Bladder microvascular endothelial cell (primary cell): ENCODE data around the gene NMUR1. TPM values are rescaled to one million over a fixed set of nuclear protein-coding genes. Genes with fewer than 3 reads are reported as not detected.

Experiments
- total RNA-seq: library from RNA; depleted of rRNA; stranded (reverse); fragments of >200 nt; gene quantifications from 2 replicates; pipeline ENCODE4 v1.2.3, GENCODE V29; 2014

Gene NMUR1, protein sequence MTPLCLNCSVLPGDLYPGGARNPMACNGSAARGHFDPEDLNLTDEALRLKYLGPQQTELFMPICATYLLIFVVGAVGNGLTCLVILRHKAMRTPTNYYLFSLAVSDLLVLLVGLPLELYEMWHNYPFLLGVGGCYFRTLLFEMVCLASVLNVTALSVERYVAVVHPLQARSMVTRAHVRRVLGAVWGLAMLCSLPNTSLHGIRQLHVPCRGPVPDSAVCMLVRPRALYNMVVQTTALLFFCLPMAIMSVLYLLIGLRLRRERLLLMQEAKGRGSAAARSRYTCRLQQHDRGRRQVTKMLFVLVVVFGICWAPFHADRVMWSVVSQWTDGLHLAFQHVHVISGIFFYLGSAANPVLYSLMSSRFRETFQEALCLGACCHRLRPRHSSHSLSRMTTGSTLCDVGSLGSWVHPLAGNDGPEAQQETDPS
- total RNA-seq: not detected in 2 replicates

DNA sequence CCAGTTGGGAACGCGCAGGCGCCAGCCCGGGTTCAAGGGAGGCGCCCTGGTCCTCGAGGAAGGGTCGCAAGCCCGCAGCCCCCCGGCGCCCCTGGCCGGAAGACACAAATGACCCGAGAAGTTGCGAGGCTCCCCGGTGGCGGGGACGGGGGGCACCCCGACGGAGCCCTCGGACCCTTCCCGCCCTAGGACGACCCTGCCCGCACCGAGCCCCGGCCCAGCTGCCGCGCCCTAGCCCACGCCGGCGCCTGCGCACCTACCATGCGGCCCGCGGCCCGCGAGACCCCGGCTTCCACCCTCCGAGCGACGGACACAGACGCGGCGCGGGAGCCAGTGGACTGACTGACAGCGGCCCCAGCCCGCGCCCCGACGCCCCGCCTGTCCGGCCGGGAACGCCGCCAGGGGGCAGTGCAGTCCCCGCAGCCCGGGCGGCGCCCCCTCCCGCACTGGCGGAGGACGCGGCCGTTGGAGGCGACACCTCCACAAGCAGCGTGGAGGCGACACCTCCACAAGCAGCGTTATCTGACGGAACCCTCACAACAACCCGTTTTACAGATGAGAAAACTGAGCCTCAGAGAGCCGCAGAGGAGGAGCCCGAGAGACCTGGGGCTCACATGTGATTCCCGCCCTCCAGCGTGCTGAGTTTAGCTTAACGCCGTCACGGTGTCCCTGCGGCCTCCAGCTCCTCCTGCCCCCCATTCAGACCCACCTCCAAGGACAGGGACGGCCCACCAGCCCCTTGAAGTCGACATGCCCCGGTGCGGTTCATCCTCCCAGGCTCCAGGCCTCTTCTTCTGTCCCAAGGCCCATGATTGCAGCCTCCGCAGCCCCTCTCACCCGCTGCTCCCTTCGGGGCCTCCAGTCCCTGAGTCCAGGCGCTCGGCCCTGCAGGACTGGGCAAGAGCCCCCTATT lies at the start of gene NMUR1:
Gene NMUR1, minus strand, starts transcription at position 347 of the 913 bp plus-strand sequence. Its CDS starts 84 bp downstream, at position 263.

Other genes starting within 250 kb of the NMUR1 start
- gene B3GNT7, start 134.7 kb downstream of the NMUR1 start, total RNA-seq: under 0.01 and 5.9 TPM in 2 replicates
- 108 and 318 TPM in 2 replicates for gene NCL, start 66.0 kb downstream of the NMUR1 start, total RNA-seq
- gene TEX44, start 62.4 kb upstream of the NMUR1 start, total RNA-seq: not detected in 2 replicates
- 903 and 1,986 TPM in 2 replicates for gene PTMA, start 178.1 kb upstream of the NMUR1 start, total RNA-seq